Stimulated activated CD4-positive, alpha-beta T cell treated with anti-CD3 and anti-CD28 coated beads, Interleukin-1b, Interleukin-23, amount 100 ng/mL, for 1 hour (primary cell): Measurements from ENCODE around the gene RAMAC.
"Not testable (repeated sequence)": the region's sequence is repeated elsewhere in the genome, so short reads cannot be mapped to it uniquely, and the experiment has no call there.

Experiments
- DNase-seq, 2 donors: peaks; one replicate each; pipeline ENCODE4 v3.0.0-alpha.2; 2020; ENCODE audit warnings: low read depth in 2 of 2

The RAMAC gene

GRCh38 chr15:83012636-83013035 is 26.6 kb downstream of the RAMAC start:
- no peak for DNase-seq

- DNase-seq = no peak
These were observed 28.2 kb downstream of the RAMAC start for GRCh38 chr15:83014205-83014653.

- DNase-seq = no peak
These were observed 29.4 kb downstream of the RAMAC start for GRCh38 chr15:83015361-83015760.

GRCh38 chr15:83016906-83017305 is 30.9 kb downstream of the RAMAC start:
- no peak for DNase-seq

GRCh38 chr15:83018436-83018835 is 32.4 kb downstream of the RAMAC start:
- no peak for DNase-seq

- no peak for DNase-seq
These were observed 44.0 kb downstream of the RAMAC start for GRCh38 chr15:83030021-83030420.

- DNase-seq = not testable (repeated sequence)
These were observed 45.2 kb downstream of the RAMAC start for GRCh38 chr15:83031234-83031633.

- DNase-seq = no peak
These were observed 50.2 kb downstream of the RAMAC start for GRCh38 chr15:83036253-83036652.

- no peak for DNase-seq
These were observed 53.2 kb downstream of the RAMAC start for GRCh38 chr15:83039206-83039605.
